COR-L47 (cell line): Measurements from ENCODE around the gene SP110.
"Not testable (repeated sequence)": the region's sequence is repeated elsewhere in the genome, so short reads cannot be mapped to it uniquely, and the experiment has no call there.

Source experiments
- DNase-seq: peaks from one replicate; lab custom pipeline; 2025; lab: John Stamatoyannopoulos, UW

The SP110 gene

DNA sequence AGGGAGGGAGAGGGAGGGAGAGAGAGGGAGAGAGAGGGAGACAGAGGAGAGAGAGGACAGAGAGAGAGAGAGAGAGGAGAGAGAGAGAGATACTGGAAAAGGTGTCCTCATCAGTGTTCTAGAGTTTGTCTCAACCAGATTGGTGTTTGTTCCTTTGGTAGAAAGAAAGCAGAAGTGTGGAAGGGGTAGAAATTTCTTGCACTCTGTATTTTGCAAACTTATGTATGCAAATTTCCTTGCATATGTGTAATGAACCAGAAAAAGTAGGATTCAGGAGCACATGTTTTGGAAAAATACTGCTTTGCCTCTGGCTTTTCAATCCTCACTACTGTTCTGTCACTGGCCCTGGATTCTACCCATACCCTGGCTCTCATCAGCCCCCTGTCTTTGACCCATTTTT is 4.7 kb upstream of the SP110 start:
- DNase-seq: no peak

DNA sequence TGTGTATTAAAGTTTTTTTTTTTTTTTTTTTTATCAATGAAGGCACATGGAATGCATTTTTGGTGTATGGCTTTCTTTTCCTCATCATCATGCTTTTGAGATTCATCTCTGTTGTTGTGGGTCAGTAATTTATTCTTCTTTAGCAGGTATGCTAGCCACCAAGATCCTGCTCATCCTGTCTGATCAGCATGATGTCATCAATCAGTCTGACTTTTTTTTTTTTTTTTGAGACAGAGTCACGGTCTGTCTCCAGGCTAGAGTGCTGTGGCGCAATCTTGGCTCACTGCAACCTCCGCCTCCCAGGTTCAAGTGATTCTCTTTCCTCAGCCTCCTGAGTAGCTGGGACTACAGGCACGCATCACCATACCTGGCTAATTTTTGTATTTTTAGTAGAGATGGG is 3.0 kb upstream of the SP110 start:
- DNase-seq: not testable (repeated sequence)

DNA sequence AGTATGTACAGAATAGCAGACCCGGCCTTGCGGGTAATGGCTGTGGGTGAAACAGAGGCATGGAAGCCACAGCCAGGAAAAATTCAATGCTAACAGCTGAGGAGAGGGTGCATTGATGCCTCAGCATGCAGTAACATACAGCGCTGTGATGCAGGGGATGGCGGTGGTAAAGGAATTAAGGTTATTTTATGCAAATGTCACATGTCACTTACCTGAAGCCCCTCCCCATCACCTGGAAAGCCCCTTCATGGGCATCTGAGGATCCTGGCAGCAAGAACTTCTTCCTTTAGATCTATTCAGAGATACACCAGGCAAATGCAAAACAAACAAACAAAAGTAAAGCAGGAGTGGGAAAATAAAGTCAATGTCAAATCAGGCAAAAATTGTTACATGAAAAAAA is 1.7 kb upstream of the SP110 start:
- DNase-seq: no peak

DNA sequence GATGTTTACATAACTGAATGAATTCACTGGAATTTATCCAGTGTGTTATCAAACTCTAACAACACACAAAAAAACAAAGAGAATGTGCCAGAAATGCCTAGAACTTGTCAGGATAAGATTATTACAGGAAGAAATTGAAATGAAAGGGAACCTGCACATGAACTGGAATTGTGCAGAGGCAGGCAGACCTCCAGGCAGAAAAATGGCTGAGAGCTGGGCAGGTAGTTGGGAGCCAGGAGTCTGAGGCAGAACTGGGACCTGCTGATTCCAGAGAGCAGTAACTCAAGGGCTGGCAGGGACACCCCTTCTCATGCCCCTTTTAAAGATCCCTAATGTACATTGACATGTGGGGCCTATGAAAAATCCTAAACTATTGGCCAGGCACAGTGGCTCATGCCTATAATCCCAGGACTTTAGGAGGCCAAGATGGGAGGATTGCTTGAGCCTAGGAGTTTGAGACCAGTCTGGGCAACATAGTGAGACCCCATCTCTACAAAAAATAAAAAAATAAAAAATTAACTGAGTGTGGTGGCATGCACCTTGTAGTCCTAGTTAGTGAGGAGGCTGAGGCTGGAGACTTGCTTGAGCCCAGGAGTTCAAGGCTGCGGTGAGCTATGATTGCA is 674 bp upstream of the SP110 start:
- no peak for DNase-seq

DNA sequence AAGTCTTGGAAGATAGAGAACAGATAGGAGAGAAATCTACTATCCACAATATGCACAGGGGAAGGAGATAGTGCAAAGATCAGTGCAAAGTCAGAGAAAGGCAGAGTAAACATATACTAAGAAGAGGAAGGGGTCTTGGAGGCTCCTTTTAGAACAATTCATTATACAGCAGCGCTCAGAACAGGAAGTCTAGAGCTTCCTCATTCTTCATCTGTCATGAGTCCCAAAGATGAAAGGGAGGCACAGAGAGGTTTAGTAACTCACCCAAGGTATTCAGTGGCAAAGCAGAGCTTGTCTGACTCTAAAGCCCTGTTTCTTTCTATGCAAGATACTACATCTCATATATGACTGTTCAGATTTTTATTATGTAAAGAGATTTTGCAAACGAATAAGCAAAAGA is 1.4 kb downstream of the SP110 start:
- no peak for DNase-seq

DNA sequence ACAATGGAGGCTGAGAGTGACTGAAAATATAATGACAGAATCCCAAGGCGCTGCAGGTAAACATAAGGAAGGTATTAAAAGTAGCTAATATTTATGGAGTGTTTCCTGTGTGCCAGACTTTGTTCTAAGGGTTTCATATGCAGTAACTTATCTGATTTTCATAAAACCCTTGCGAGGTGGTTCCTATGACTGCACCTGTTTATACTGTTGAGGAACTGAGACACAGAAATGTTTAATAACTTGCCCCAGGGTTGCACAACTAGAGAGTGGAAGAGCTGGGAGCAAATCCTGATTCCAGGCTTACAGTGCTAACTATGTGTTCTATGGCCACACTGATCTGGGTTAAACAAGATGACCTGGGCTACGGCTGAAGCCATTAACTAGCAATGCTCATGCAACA is 2.4 kb downstream of the SP110 start:
- DNase-seq: no peak

DNA sequence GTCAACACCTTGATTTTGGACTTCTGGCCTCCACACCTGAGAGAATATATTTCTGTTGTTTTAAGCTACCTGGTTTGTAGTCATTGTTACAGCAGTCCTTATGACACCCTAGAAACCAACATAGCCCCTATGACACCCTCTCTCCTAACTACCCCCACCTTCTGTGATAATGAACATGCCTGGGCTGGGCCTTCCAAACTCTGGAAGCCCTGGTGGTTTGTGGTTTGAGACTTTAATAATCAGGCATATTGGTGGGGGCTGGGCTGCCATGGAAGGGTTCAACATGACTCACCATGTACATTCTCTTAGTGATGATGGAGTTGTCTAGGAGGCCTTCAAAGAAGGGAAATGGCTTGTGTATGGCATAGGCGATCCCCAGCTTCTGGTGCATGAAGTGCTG is 3.3 kb downstream of the SP110 start:
- DNase-seq: no peak

DNA sequence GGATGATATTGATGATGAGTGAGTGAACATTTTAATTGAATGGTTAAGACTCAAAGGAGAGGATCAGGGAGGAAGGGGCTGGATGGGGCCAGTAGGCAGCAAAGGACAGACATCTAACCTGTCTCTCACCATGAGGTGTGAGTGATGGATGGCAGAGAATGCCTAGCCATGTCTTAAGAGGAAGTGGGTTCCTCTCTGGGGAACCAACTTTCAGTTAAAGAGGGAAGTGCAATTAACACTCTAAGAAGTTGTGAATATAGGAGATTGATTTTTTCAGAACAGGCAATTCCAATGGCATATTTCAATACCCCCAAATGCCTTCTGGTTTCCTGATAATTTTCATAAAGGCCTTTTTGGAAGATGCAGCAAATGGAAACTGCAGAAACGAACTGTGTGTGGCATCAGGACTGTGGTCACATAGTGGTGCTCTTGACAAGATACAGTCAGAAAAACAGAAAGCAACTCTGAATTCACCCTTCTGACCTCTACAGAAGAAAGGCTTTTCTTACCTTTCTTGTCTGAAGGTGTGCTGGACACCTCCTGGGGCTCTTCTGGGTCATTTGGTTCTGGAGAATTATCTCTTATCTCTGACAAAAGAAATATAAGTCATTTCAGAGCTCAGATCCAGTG is 10.2 kb downstream of the SP110 start:
- DNase-seq: no peak

DNA sequence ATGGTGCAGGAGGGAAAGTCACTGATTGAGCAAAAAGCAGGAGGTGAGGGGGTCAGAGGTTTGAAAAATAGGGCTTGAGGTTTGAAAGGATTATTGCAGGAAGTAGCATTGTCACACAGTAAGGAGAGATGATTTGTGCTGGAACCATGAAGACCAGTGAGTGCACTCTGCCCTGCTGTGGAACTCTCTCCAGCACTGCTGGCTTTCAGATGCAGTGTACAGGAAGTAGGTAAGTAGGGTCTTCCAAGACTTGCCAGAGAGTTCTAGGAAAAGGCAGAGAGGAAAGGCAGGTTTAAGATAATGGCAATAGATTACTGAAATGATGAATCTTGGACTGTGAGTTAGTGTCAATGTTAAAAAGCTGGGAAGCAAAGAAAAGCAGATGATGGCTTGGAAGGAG is 11.2 kb downstream of the SP110 start:
- no peak for DNase-seq

DNA sequence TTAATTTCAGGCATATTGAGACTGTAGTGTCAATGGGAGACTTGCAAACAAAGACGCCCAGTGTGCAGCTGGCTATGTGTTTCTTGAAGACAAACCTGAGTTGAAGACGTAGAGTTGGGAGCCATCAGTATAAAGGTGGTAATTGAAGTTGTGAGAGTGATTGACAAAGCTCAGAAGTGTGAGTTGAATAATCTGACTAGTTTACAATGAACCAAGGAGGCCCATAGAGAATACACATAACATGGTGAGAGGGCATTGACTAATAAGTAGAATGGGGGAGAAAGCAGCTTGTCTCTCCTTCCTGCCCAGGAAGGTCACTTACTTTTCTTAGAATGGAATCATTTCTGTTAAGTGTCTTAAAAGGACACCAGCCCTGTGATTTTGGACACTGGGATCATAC is 14.1 kb downstream of the SP110 start:
- no peak for DNase-seq

DNA sequence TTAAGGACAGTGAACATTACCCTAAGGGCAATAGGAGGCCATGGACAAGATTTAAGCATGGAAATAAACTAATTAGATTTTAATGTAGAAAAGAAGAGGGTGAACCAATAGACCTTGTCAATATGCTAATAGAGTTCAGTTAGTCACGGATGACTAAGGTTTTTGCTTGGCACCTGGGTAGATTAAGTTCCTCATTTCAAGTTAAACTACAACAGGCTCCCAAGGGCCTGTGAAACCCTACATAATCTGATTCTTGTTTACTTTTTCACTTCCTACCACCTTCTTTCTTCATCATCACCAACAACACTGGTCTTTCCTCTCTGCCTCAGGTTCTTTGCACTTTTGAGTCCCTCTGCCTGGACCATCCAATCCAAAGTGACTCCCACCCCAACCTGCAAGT is 14.8 kb downstream of the SP110 start:
- DNase-seq: no peak

DNA sequence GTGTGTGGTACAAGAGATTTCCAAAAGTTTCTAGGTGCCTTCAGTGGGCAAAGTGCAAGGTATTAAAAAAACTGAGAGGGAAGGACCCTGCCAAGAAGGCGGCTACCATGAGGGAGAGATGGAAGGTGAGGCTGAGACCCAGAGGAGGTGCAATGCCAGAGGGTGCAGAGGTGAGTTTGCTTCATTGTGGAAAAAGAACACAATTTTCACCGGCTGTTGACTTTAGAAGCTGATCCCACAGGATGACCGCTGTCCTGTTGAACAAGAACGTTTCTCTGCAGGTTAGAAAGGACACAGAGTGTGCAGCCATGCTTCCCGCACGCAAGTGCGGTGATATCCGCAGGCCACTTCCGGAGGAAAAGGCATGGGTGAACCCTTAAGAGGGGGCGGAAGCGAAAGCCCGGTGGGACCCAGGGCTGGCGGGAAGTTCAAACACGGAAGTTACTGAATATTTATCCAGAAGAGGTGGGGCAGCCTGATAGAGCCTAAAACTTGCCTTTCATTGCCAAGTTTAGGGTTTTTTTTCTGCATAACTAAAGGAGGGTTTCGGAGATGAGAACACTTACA is 16.6 kb downstream of the SP110 start:
- no peak for DNase-seq

DNA sequence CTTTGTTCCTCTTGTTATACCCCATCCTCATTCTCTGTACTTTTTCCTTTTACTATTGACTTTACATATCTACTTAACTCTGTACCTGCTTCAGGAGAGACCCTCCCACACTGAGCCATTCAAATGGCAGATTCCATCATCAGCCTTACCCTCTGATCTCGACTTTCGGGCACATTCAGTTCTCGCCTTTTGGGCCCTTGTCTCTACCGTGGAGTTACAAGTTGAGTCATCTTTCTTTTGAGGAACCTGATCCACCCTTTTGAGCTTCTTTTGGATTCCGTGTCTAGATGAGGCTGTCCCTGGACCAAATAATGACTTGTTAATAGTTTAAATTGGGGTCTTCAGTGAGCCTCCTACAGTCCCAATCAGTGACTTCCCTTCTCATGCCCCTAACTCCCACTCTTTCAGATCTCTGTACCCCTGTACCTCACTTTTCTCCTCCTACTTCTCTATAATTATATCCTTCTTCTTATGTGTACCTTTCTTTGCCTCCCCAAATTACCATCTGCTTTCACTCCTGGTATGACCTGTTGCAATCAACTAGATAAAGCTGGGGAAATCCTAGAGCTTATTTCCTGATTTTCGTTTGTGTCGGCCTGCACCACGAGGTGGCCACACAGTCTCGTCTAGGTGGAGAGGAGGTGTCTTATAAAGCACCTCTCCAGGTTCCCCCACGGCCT is 17.2 kb downstream of the SP110 start:
- no peak for DNase-seq

DNA sequence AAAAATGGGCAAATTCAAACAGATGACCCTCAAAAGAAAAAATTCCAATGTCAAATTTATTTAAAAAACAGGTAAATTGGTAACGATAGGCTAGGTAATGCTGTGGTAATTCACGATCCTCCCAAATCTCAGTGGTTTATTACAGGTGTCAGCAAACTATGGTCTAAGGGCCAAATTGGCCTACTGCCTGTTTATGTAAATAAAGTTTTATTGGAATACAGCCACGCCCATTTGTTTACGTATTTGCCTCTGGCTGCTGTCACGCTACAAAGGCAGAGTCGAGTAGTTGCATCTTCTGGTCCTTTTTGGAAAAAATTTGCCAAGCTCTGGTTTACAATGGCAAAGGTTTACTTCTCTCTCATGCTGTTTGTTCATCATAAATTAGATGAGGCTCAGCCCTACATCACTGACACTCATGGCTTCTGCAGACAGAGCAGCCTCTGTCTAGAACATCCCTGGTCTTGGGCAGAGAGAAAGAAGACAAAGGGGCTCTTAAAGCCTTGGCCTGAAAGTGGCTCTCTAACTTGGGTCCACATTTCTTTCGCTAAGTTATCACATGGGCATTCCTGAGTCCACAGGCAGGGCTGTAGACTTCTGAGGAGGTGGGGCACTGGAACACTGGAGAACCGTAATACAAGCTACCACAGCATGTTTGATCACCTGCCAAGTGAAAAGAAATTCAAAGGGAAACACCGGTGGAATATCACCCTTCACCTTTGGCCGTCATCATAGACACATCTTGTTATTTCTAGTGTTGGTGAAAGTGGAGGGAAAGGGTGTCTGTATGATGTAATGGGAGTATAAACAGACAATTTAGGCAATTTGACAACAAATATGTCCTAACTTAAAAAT is 34.8 kb downstream of the SP110 start:
- DNase-seq: no peak

DNA sequence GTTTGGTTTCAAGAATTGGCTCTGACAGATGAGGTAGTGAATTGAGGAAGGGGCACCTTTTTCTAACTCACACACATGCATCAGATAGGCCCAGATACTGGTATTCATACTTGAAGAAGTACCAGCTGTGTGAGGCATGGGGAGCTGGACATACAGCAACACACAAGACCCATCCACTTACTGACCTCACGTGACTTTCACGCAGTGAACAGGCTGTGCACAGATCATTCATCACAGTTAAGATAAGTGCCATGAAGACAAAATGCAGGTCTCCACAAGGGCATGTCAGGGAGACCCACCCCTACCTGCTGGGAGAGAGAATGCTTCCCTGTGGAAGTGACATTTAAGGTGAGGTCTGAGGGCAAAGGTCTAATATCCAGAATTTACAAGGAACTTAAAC is 38.6 kb downstream of the SP110 start:
- no peak for DNase-seq

DNA sequence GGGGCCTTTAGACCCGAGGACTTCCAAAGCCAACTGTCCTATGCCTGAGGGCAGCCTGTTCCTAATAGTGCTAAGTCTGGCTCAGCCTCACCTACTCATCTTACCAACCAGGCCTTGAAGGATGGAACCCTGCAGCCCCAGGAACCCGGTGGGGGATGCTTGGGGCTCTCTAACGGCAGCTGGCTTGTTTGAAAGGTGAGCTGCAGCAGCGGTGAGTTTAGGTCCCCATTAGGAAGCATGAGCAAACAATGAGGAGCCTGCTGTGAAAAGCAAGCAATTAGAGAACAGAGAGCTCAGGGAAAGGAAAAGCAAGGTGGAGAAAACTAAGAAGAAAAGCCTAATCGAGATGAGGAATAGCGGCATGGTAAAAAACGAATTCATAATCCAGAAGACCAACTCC is 39.9 kb downstream of the SP110 start:
- DNase-seq: no peak

DNA sequence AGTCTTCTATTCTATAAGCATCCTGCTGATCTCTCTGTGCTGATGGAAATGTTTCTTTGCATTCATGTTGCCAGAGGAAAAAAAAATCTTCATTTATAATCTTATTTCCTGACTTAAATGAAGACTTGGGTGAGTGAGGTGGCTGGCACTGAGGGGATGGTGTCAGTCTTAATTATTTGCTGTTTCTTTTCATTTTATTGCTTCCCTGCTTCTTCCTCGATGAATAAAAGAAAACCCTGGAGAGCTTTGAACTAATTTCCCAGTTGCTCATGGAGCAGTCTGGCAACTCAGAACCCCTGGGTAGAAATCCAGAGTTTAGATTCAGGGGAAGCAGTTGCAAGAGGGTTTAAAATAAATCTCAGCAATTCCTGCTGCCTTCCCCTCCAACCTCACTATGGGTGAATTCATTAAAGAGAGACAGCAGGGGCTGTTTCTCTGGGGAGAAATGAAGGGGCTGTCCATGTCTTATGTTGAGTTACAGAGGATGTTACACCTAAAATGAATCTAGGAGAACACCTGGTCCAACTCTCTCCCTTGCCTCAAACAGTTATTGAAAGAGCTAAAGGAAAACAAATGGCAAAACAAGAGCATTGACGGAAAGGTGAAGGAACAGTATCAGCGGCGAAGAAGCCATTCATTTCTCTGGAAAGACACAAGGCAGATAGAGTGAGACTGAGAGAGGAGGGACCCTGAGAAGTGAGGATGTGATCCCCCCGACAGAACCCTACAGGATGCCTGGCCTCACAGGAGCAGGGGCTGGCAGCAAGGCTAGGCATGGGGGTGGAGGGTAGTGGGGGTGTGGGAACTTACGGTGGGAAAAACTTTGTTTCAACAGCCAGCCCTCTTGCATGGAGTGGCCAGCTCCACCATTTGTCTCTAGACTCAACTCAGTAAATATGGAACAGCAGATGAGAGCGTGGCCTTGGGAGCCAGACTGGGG is 41.0 kb downstream of the SP110 start:
- DNase-seq: no peak

DNA sequence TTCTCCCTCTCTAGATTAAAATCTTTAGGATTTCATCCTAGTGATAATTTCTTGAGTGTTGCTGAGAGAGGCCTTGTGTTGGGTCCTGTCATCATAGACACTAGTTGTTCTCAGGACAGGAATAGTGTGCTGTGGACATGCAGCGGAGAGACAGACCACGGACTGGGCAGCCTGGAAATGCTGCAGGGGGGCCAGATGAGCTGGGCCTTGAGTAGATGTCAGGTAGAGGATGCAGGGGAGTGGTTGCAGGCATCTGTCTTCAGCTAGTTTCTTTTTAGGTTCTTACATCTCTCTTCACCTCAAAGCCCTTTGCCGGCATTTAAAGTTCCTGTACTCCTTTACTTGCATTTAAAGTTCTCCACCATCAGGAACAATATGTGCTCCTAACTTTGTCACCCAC is 42.8 kb downstream of the SP110 start:
- no peak for DNase-seq

DNA sequence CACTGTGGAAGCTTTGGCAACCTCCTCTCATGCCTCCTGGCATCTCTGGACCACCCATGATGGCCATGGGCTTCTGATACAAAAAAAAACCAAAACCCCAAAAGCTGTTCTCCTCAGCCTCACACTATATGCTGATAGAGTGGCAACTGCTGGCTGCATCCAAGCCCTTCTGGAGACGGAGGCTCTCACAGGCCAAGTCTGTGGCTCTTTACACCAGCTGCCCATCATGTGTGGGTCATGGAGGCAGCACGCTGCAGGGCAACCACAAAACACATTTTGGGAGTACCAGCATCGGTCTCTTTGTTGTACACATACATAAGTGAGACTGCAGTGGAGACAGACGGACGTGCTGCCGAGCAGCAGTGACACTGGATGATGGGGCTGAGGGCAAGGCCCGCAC is 45.3 kb downstream of the SP110 start:
- DNase-seq: no peak

DNA sequence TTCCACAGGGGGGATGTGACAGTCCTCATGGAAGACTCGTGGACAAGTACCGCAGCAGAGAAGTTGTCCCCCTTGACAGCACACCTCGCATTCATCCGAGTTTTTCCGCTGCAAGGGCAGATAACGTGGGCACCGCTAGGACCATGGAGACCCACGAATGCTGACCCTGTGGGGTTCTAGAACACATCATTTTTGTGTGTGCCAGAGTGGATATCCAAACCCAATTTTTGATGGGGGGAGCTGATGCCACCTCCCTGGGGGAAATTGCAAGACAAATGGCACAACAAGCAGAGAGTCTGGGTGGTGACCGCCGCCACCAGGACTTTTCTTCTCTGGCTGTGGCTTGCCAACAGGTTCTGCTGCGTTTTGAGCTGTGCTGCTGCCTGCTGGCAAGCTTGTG is 46.9 kb downstream of the SP110 start:
- DNase-seq: no peak

DNA sequence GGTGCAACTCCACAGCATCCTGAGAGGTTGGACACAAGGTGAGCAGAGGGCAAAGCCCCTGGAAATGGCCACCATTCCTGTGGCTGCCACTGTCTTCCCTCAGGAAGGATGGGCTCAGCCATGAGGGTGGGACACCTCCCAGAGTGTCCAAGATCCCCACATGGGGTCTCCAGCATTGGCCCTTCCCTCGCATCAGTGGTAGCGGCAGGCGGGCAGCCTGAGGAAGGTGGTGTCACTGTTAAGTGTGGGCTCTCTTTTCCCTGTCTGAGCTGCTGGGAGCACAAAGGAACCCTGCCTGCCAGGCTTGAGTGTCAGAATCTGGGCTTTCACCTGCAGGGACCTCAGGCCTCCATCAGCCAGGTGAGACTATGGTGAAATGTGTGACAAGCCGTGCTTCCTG is 47.6 kb downstream of the SP110 start:
- DNase-seq: no peak
